ENCODE data around the gene GCFC2.

Gene GCFC2

GRCh38 chr2:75621228-75621627, 89.5 kb downstream of the GCFC2 start:
- DNase-seq: no peak

GRCh38 chr2:75619956-75620740, 90.6 kb downstream of the GCFC2 start:
- DNase-seq: no peak

GRCh38 chr2:75616933-75617332, 93.8 kb downstream of the GCFC2 start:
- DNase-seq: no peak

- no peak for DNase-seq
Measured at GRCh38 chr2:75616406-75616805, 94.3 kb downstream of the GCFC2 start.

- no peak for DNase-seq
Measured at GRCh38 chr2:75614162-75614651, 96.5 kb downstream of the GCFC2 start.

- DNase-seq: no peak
Measured at GRCh38 chr2:75612862-75613243, 97.9 kb downstream of the GCFC2 start.
